ENCODE results near the gene SCAND1.

DNA sequence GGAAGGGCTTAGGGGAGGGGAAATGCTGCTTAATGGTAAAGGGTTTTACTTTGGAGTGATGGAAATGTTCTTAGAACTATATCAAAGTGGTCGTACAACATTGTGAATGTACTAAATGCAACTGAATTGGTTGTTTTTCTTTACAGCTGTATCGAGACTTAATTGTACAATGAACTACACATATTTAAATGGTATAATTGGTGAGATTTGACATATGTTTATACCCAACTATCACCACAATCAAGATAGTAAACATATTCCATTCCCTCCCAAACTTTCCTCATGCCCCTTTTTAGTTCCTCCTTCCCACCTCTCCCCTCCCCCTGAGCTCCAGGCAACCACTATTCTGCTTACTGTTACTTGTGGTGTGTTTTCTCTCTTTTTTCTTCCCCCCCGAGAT is 44.0 kb downstream of the SCAND1 start:
- TF ChIP-seq POLR2A (IDR thresholded peaks at IDR 0.05; ENCODE audit: low read length) (no peak), GATA1 (IDR thresholded peaks at IDR 0.05; ENCODE audit: low read depth, low read length) (no peak)
